K562 (cell line): Measurements from ENCODE around the gene SLC7A4. TPM values are rescaled to one million over a fixed set of nuclear protein-coding genes. Genes with fewer than 3 reads are reported as not detected.

Experiments
- CAMTA2 ChIP-seq: fragments of 250-450 bp; sonication (Bioruptor Pico); conservative IDR thresholded peaks from 2 replicates; pipeline ENCODE4 v1.5.1; 2022
- GABPB2 ChIP-seq: fragments of 250-450 bp; sonication (Bioruptor Pico); conservative IDR thresholded peaks from 2 replicates; pipeline ENCODE4 v1.5.1; 2021; ENCODE audit warnings: mild to moderate bottlenecking
- ILK ChIP-seq: fragments of 450-650 bp; IDR thresholded peaks from 2 replicates; pipeline ENCODE4 v1.6.1; 2016; ENCODE audit warnings: missing genetic modification characterization, low read depth, mild to moderate bottlenecking, missing compliant biosample characterization, moderate library complexity, borderline replicate concordance
- MTA3 ChIP-seq: fragments of 450-650 bp; formaldehyde crosslinking; IDR thresholded peaks from 2 replicates; pipeline ENCODE4 v1.6.1; 2017; ENCODE audit warnings: mild to moderate bottlenecking, borderline replicate concordance
- PURB ChIP-seq: sonication (generic); formaldehyde crosslinking; IDR thresholded peaks from 2 replicates; pipeline ENCODE4 v1.9.0; 2021; ENCODE audit warnings: low read depth, mild to moderate bottlenecking, missing genetic modification reagents
- TCF7 ChIP-seq: sonication (generic); IDR thresholded peaks from 2 replicates; pipeline ENCODE4 v1.6.1; 2016; ENCODE audit warnings: antibody characterized with exemption, borderline replicate concordance
- ZNF146 ChIP-seq: IDR thresholded peaks from one replicate; pipeline ENCODE4 v1.6.1; 2018; ENCODE audit warnings: missing compliant biosample characterization; ENCODE audit not compliant: unreplicated experiment
- ZZZ3 ChIP-seq: fragments of 450-650 bp; IDR thresholded peaks from 2 replicates; pipeline ENCODE4 v1.6.1; 2016; ENCODE audit warnings: antibody characterized with exemption, mild to moderate bottlenecking, moderate library complexity
- polyA plus RNA-seq, 8 experiments: library from polyadenylated mRNA; depleted of rRNA in 4 of 8; stranded (reverse) in 5 of 8; unstranded in 3 of 8; fragments of >200 nt; fragmentation: Nextera tagmentation in 2 of 8; fragmentation: Illumina TruSeq in 1 of 8; extraction: Ambion mirVana in 2 of 8; extraction: Trizol in 1 of 8; gene quantifications; 2 replicates each; pipeline versions ENCODE4 v1.2.1 to v1.2.3, GENCODE V29; 2011 to 2014; ENCODE audit warnings: inconsistent platforms in 1 of 8, missing spikeins in 1 of 8
- total RNA-seq, 7 experiments: library from RNA; depleted of rRNA in 6 of 7; stranded (reverse); fragments of >200 nt in 6 of 7; fragmentation: Illumina TruSeq in 2 of 7; extraction: Trizol in 2 of 7; gene quantifications; 2 replicates each; pipeline versions ENCODE4 v1.2.1 to v1.2.3, GENCODE V29; 2011 to 2021; ENCODE audit warnings: low replicate concordance in 1 of 7
- TF ChIP-seq, protein P1 (sequence below): sonication (generic); formaldehyde crosslinking; IDR thresholded peaks from 2 replicates; pipeline ENCODE4 v1.8.1; 2023; ENCODE audit warnings: missing genetic modification reagents, mild to moderate bottlenecking, borderline replicate concordance
- TF ChIP-seq, protein P2 (sequence below): fragments of 250-450 bp; sonication (Bioruptor Pico); IDR thresholded peaks from 2 replicates; pipeline ENCODE4 v1.8.0; 2022; ENCODE audit warnings: inconsistent platforms
- TF ChIP-seq, protein P3 (sequence below): sonication (generic); formaldehyde crosslinking; IDR thresholded peaks from 2 replicates; pipeline ENCODE4 v1.9.0; 2022; ENCODE audit warnings: mild to moderate bottlenecking, missing genetic modification reagents
- TF ChIP-seq, protein P4 (sequence below): fragments of 450-650 bp; IDR thresholded peaks from 2 replicates; pipeline ENCODE4 v1.6.1; 2016; ENCODE audit warnings: low read depth

SLC7A4 gene
- total and polyA plus RNA-seq, 9 of the 15 experiments (the other 6 are each of a cell fraction or from before 2014, with no cell fraction given): not detected

DNA sequence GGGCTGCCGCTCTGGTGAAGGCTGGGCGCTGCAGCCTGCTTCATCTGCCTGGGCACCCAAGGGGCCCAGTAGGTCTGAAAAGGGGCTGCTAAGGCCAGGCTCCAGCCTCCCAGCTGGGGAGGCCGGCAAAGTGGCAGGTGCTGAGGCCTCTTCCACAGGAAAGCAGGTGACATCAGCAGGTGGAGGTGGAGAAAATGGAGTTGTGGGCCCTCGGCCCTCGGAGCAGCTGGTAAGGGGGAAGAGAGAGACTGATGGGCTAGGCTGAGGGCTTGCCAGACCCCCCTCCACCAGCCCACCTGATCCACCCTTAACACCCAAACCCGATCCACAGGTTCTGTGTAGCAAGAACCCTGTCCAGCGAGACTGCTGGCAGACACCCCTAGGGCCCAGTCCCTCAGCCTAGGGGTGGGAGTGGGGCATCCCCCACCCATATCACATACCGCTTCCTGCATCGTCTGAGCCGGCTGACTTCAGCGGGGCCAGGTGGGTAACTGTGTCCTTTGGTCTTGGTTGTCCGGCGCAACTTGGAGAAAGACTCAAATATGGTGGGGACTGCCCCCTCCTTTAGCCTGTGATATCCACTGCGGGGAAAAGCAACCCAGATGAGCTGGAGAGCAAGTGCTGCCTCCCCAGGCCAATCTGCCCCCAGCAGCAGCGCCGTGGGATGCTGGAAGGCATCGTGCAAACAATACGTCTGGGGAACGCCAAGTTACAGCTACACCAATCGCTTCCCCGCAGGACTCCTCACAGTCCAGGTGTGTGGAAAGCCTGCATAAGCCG lies 32.0 kb downstream of the SLC7A4 start (continued):
- TF ChIP-seq, protein P1, sequence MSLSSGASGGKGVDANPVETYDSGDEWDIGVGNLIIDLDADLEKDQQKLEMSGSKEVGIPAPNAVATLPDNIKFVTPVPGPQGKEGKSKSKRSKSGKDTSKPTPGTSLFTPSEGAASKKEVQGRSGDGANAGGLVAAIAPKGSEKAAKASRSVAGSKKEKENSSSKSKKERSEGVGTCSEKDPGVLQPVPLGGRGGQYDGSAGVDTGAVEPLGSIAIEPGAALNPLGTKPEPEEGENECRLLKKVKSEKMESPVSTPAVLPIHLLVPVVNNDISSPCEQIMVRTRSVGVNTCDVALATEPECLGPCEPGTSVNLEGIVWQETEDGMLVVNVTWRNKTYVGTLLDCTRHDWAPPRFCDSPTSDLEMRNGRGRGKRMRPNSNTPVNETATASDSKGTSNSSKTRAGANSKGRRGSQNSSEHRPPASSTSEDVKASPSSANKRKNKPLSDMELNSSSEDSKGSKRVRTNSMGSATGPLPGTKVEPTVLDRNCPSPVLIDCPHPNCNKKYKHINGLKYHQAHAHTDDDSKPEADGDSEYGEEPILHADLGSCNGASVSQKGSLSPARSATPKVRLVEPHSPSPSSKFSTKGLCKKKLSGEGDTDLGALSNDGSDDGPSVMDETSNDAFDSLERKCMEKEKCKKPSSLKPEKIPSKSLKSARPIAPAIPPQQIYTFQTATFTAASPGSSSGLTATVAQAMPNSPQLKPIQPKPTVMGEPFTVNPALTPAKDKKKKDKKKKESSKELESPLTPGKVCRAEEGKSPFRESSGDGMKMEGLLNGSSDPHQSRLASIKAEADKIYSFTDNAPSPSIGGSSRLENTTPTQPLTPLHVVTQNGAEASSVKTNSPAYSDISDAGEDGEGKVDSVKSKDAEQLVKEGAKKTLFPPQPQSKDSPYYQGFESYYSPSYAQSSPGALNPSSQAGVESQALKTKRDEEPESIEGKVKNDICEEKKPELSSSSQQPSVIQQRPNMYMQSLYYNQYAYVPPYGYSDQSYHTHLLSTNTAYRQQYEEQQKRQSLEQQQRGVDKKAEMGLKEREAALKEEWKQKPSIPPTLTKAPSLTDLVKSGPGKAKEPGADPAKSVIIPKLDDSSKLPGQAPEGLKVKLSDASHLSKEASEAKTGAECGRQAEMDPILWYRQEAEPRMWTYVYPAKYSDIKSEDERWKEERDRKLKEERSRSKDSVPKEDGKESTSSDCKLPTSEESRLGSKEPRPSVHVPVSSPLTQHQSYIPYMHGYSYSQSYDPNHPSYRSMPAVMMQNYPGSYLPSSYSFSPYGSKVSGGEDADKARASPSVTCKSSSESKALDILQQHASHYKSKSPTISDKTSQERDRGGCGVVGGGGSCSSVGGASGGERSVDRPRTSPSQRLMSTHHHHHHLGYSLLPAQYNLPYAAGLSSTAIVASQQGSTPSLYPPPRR (CRISPR knock-in tag): no peak
- TF ChIP-seq, protein P2, sequence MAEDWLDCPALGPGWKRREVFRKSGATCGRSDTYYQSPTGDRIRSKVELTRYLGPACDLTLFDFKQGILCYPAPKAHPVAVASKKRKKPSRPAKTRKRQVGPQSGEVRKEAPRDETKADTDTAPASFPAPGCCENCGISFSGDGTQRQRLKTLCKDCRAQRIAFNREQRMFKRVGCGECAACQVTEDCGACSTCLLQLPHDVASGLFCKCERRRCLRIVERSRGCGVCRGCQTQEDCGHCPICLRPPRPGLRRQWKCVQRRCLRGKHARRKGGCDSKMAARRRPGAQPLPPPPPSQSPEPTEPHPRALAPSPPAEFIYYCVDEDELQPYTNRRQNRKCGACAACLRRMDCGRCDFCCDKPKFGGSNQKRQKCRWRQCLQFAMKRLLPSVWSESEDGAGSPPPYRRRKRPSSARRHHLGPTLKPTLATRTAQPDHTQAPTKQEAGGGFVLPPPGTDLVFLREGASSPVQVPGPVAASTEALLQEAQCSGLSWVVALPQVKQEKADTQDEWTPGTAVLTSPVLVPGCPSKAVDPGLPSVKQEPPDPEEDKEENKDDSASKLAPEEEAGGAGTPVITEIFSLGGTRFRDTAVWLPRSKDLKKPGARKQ: no peak
- TF ChIP-seq MTA3: no peak
- TF ChIP-seq ILK (tag): no peak
- no peak for TF ChIP-seq TCF7
- no peak for TF ChIP-seq ZZZ3
- TF ChIP-seq PURB: no peak
- TF ChIP-seq, protein P3, sequence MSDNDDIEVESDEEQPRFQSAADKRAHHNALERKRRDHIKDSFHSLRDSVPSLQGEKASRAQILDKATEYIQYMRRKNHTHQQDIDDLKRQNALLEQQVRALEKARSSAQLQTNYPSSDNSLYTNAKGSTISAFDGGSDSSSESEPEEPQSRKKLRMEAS (CRISPR knock-in tag): no peak
- peak; percentile 30; the same call in 1 of the 2 replicates for TF ChIP-seq GABPB2 (CRISPR knock-in tag)
- no peak for TF ChIP-seq ZNF146
- TF ChIP-seq CAMTA2 (CRISPR knock-in tag): no peak
- TF ChIP-seq, protein P4, sequence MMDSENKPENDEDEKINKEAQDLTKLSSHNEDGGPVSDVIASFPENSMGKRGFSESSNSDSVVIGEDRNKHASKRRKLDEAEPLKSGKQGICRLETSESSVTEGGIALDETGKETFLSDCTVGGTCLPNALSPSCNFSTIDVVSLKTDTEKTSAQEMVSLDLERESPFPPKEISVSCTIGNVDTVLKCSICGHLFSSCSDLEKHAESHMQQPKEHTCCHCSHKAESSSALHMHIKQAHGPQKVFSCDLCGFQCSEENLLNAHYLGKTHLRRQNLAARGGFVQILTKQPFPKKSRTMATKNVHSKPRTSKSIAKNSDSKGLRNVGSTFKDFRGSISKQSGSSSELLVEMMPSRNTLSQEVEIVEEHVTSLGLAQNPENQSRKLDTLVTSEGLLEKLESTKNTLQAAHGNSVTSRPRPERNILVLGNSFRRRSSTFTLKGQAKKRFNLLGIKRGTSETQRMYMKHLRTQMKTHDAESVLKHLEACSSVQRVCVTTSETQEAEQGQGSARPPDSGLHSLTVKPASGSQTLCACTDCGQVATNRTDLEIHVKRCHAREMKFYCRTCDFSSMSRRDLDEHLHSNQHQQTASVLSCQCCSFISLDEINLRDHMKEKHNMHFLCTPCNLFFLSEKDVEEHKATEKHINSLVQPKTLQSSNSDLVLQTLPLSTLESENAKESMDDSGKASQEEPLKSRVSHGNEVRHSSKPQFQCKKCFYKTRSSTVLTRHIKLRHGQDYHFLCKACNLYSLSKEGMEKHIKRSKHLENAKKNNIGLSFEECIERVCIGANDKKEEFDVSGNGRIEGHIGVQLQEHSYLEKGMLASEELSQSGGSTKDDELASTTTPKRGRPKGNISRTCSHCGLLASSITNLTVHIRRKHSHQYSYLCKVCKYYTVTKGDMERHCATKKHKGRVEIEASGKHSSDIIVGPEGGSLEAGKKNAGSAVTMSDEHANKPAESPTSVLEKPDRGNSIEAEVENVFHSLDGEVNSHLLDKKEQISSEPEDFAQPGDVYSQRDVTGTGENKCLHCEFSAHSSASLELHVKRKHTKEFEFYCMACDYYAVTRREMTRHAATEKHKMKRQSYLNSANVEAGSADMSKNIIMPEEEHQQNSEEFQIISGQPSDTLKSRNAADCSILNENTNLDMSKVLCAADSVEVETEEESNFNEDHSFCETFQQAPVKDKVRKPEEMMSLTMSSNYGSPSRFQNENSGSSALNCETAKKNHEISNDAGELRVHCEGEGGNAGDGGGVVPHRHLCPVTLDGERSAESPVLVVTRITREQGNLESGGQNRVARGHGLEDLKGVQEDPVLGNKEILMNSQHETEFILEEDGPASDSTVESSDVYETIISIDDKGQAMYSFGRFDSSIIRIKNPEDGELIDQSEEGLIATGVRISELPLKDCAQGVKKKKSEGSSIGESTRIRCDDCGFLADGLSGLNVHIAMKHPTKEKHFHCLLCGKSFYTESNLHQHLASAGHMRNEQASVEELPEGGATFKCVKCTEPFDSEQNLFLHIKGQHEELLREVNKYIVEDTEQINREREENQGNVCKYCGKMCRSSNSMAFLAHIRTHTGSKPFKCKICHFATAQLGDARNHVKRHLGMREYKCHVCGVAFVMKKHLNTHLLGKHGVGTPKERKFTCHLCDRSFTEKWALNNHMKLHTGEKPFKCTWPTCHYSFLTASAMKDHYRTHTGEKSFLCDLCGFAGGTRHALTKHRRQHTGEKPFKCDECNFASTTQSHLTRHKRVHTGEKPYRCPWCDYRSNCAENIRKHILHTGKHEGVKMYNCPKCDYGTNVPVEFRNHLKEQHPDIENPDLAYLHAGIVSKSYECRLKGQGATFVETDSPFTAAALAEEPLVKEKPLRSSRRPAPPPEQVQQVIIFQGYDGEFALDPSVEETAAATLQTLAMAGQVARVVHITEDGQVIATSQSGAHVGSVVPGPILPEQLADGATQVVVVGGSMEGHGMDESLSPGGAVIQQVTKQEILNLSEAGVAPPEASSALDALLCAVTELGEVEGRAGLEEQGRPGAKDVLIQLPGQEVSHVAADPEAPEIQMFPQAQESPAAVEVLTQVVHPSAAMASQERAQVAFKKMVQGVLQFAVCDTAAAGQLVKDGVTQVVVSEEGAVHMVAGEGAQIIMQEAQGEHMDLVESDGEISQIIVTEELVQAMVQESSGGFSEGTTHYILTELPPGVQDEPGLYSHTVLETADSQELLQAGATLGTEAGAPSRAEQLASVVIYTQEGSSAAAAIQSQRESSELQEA: no peak
